ENCODE data around the gene PLCL2.

- TF ChIP-seq POLR2A (IDR thresholded peaks at IDR 0.05) = no peak
- no peak for TF ChIP-seq CTCF (IDR thresholded peaks at IDR 0.05)
Measured at GRCh38 chr3:16883723-16884083, 1.1 kb upstream of the PLCL2 start.
